Naive thymus-derived CD4-positive, alpha-beta T cell (primary cell): ENCODE results near the gene IL36RN. TPM values are rescaled to one million over a fixed set of nuclear protein-coding genes. Genes with fewer than 3 reads are reported as not detected.

ENCODE experiments used
- ATAC-seq: fragments of 150-1000 bp; cut with Tn5 transposase; 2 replicates; pipeline ENCODE4 v1.10.0; 2021; ENCODE audit warnings: mild to moderate bottlenecking, moderate library complexity
- CTCF ChIA-PET: fragments of 350-600 bp; sonication (Branson Sonifier 250); formaldehyde crosslinking; loops from one replicate; lab custom pipeline; 2021; ENCODE audit warnings: antibody characterized with exemption; lab: Charles Lee
- POLR2A ChIA-PET: fragments of 350-600 bp; sonication (Branson Sonifier 250); formaldehyde crosslinking; loops from one replicate; lab custom pipeline; 2021; ENCODE audit warnings: antibody characterized with exemption, inconsistent platforms; lab: Charles Lee
- DNase-seq, 9 donors: peaks; one replicate each; pipeline versions ENCODE4 v3.0.0 to v3.0.0-alpha.2; 2020 to 2022; ENCODE audit warnings: mixed read lengths in 1 of 9
- H3K27ac ChIP-seq: one replicate; pipeline ENCODE4 v1.7.0; 2013; ENCODE audit warnings: mild to moderate bottlenecking, low read depth, low read length, moderate library complexity
- H3K27me3 ChIP-seq, 2 donors: one replicate each; pipeline ENCODE4 v1.7.0; 2013; ENCODE audit warnings: low read length in 2 of 2, mild to moderate bottlenecking in 2 of 2, moderate library complexity in 2 of 2; ENCODE audit not compliant: control insufficient read depth in 2 of 2, insufficient read depth in 2 of 2
- H3K36me3 ChIP-seq, 3 experiments: 1 replicate in 2 of 3; 2 replicates in 1 of 3; pipeline ENCODE4 v1.7.0; 2013; ENCODE audit warnings: low read length in 3 of 3, mild to moderate bottlenecking in 3 of 3, moderate library complexity in 1 of 3; ENCODE audit not compliant: insufficient read depth in 3 of 3, control insufficient read depth in 2 of 3
- H3K4me1 ChIP-seq, 2 donors: one replicate each; pipeline ENCODE4 v1.7.0; 2013; ENCODE audit warnings: low read length in 2 of 2, mild to moderate bottlenecking in 2 of 2, moderate library complexity in 1 of 2; ENCODE audit not compliant: control insufficient read depth in 2 of 2, insufficient read depth in 2 of 2
- H3K4me3 ChIP-seq: 2 replicates; pipeline ENCODE4 v1.7.0; 2013; ENCODE audit warnings: mild to moderate bottlenecking, low read length
- H3K9me3 ChIP-seq, 3 experiments: 1 replicate in 2 of 3; 2 replicates in 1 of 3; pipeline ENCODE4 v1.7.0; 2013; ENCODE audit warnings: low read length in 3 of 3; ENCODE audit not compliant: control insufficient read depth in 2 of 3
- H3K27ac Mint-ChIP-seq, 9 donors: one replicate each; pipeline ENCODE4 v1.8.0; 2020 to 2022; ENCODE audit warnings: mixed read lengths in 9 of 9, mild to moderate bottlenecking in 8 of 9, moderate library complexity in 5 of 9, inconsistent platforms in 2 of 9
- H3K27me3 Mint-ChIP-seq, 5 donors: one replicate each; pipeline ENCODE4 v1.8.0; 2021 to 2022; ENCODE audit warnings: mixed read lengths in 5 of 5, mild to moderate bottlenecking in 1 of 5
- H3K36me3 Mint-ChIP-seq, 5 donors: one replicate each; pipeline ENCODE4 v1.8.0; 2020 to 2022; ENCODE audit warnings: mixed read lengths in 5 of 5, mild to moderate bottlenecking in 3 of 5, inconsistent platforms in 1 of 5
- H3K4me1 Mint-ChIP-seq, 7 donors: one replicate each; pipeline ENCODE4 v1.8.0; 2020 to 2022; ENCODE audit warnings: mixed read lengths in 7 of 7, mild to moderate bottlenecking in 3 of 7, inconsistent platforms in 1 of 7
- H3K4me3 Mint-ChIP-seq, 10 donors: one replicate each; pipeline ENCODE4 v1.8.0; 2020 to 2022; ENCODE audit warnings: mild to moderate bottlenecking in 10 of 10, mixed read lengths in 10 of 10, moderate library complexity in 6 of 10, inconsistent platforms in 2 of 10
- H3K9me3 Mint-ChIP-seq, 11 donors: one replicate each; pipeline ENCODE4 v1.8.0; 2020 to 2022; ENCODE audit warnings: mixed read lengths in 11 of 11, mild to moderate bottlenecking in 4 of 11, inconsistent platforms in 1 of 11, moderate library complexity in 1 of 11
- intact Hi-C, 2 donors: fragments of 100-400 bp; cut with micrococcal nuclease; formaldehyde crosslinking; loops; one replicate each; pipeline ENCODE4 v1.15.1; 2023
- polyA plus RNA-seq, 2 donors: library from polyadenylated mRNA; unstranded; fragments of 300-500 nt; fragmentation: Illumina TruSeq; gene quantifications; one replicate each; pipeline ENCODE4 v1.2.3, GENCODE V29; 2021
- total RNA-seq, 6 experiments: library from RNA in 5 of 6; stranded (reverse) in 5 of 6; gene quantifications; 1 replicate in 5 of 6; 2 replicates in 1 of 6; pipeline ENCODE4 v1.2.3 and lab custom pipeline; 2021 to 2026

Gene IL36RN
- total and polyA plus RNA-seq, 7 experiments from 2014 or later, result 0.07 TPM; not detected in 6

DNA sequence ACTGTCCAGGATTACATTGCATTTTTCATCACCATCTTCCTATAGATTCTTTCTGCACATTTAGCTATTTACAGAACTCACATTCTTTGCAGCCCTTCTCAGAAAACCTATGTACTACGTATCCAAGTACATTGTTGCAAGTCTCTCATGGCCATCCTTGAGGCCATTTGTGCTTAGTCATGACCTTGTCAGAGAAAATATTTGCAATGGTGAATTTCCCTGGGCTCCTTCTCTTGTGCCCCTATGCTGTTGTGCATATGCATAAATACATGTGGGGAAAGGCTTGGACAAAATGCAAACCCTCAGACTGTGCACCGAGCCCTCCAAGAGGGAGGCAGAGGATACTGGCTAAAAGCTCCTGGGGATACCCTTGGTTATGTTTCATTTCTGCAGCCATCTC lies 34.2 kb upstream of the IL36RN start:
- no peaks in the 10 kb centered on the region for H3K4me1 ChIP-seq
- no peak overlapping the region for H3K27ac ChIP-seq
- H3K4me3 ChIP-seq, result no peak overlapping the region
- H3K36me3 ChIP-seq, result no peaks in the 10 kb centered on the region
- Mint-ChIP-seq H3K27ac (no peak overlapping the region), H3K9me3 (peaks cover 0 to 4% (median 0%) of the 10 kb centered on the region in 11 donors), H3K36me3 (no peaks in the 10 kb centered on the region), H3K27me3 (peaks cover 0 to 58% (median 7%) of the 10 kb centered on the region in 5 donors), H3K4me3 (no peak overlapping the region), H3K4me1 (peaks cover 0 to 5% (median 0%) of the 10 kb centered on the region in 7 donors)
- ChIA-PET CTCF (no interaction called here), POLR2A (interaction anchor here (0.6 kb wide), 1 partner anchor 27 kb away, joined by 3 read pairs; no protein-coding TSS in a partner anchor)
- ATAC-seq, result no peak
- DNase-seq, result no peak
- H3K27me3 ChIP-seq, result no peaks in the 10 kb centered on the region
- H3K9me3 ChIP-seq, result no peaks in the 10 kb centered on the region
- intact Hi-C loops, result no loop called here

DNA sequence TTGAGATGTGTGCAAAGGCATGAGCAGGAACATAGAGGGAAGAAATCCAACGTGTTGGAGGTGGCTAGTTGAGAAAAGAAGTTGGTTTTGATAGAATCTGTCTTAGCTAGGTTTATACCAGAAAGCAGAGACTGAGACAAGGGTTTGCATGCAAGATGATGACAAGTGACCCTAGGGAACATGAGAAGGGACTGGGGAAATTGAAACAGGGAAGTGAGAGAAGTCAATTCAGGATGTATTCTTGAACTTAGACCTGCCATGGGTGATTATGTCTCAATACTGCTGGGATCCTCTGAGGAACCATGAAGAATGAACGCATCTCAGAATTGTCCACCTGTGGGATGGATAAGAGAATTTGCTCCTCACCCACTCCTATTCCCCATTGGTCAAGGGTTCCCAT lies 33.3 kb upstream of the IL36RN start:
- Histone ChIP-seq H3K36me3 (no peaks in the 10 kb centered on the region), H3K4me1 (no peaks in the 10 kb centered on the region), H3K4me3 (no peak overlapping the region), H3K27ac (no peak overlapping the region), H3K27me3 (no peaks in the 10 kb centered on the region), H3K9me3 (no peaks in the 10 kb centered on the region)
- intact Hi-C loops, result no loop called here
- Mint-ChIP-seq H3K9me3 (peaks cover 0 to 3% (median 0%) of the 10 kb centered on the region in 11 donors), H3K27me3 (peaks cover 0 to 62% (median 7%) of the 10 kb centered on the region in 5 donors), H3K27ac (no peak overlapping the region), H3K36me3 (no peaks in the 10 kb centered on the region), H3K4me3 (no peak overlapping the region), H3K4me1 (peaks cover 0 to 5% (median 0%) of the 10 kb centered on the region in 7 donors)
- ATAC-seq (no peak), DNase-seq (no peak)
- POLR2A ChIA-PET, result no interaction called here
- CTCF ChIA-PET, result no interaction called here

DNA sequence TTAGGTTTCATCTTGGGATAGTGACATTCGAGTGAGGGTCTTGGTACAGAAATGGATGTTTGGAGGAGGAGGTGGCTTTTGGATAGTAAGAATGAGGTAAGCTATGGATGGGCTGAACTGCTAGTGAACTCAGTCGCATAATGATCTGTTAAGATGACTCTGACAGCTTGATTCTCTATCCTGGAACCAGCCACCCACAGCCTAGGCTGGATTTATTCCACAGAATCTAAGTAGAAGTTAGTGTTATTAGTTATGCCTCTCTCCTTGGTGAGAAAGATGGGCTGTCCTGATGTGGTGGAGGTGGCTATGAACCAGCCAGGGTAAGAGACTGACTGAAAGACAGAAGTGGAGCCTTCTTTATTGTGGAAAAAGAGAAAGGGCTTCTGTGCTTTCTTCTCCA lies 31.3 kb upstream of the IL36RN start:
- Mint-ChIP-seq H3K4me1 (peaks cover 0 to 7% (median 0%) of the 10 kb centered on the region in 7 donors), H3K27ac (no peak overlapping the region), H3K9me3 (peaks cover 0 to 3% (median 0%) of the 10 kb centered on the region in 11 donors), H3K4me3 (no peak overlapping the region), H3K36me3 (no peaks in the 10 kb centered on the region), H3K27me3 (peaks cover 0 to 68% (median 7%) of the 10 kb centered on the region in 5 donors)
- Histone ChIP-seq H3K36me3 (no peaks in the 10 kb centered on the region), H3K27ac (no peak overlapping the region), H3K27me3 (no peaks in the 10 kb centered on the region), H3K4me1 (no peaks in the 10 kb centered on the region), H3K4me3 (no peak overlapping the region), H3K9me3 (no peaks in the 10 kb centered on the region)
- POLR2A ChIA-PET, result interaction anchor here (1.3 kb wide), 1 partner anchor 41 kb away, joined by 4 read pairs; no protein-coding TSS in a partner anchor
- no peak for DNase-seq
- intact Hi-C loops, result no loop called here
- CTCF ChIA-PET, result no interaction called here
- no peak for ATAC-seq

DNA sequence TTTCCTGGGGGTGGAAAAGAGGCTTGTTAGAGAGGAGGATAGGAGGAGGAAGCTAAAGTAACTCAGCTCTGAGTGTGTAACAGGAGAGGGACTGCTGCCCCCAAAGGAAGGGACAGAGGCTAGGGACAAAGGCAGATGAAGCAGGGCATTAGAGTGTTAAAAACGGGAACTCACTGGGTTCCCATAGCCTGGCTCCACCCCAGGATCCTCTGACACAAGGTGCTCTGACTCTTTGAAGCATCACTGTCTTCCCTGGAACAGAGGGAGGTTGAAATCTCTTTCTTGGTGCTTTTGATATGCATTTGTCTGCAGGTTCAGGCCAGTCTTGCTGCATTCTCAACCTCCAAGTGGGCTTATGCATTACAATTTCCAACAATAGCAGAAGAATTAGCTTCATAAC lies 30.9 kb upstream of the IL36RN start:
- no peaks in the 10 kb centered on the region for H3K36me3 Mint-ChIP-seq
- Histone ChIP-seq H3K36me3 (no peaks in the 10 kb centered on the region), H3K9me3 (no peaks in the 10 kb centered on the region), H3K27me3 (no peaks in the 10 kb centered on the region), H3K4me3 (no peak overlapping the region), H3K27ac (no peak overlapping the region), H3K4me1 (no peaks in the 10 kb centered on the region)
- peaks cover 0 to 3% (median 0%) of the 10 kb centered on the region in 11 donors for H3K9me3 Mint-ChIP-seq
- H3K27me3 Mint-ChIP-seq, result peaks cover 0 to 66% (median 7%) of the 10 kb centered on the region in 5 donors
- POLR2A ChIA-PET, result interaction anchor here (1.3 kb wide), 1 partner anchor 40 kb away, joined by 4 read pairs; no protein-coding TSS in a partner anchor
- CTCF ChIA-PET, result no interaction called here
- ATAC-seq (no peak), DNase-seq (no peak)
- no peak overlapping the region for H3K4me3 Mint-ChIP-seq
- no peak overlapping the region for H3K27ac Mint-ChIP-seq
- intact Hi-C loops, result no loop called here
- peaks cover 0 to 7% (median 0%) of the 10 kb centered on the region in 7 donors for H3K4me1 Mint-ChIP-seq

DNA sequence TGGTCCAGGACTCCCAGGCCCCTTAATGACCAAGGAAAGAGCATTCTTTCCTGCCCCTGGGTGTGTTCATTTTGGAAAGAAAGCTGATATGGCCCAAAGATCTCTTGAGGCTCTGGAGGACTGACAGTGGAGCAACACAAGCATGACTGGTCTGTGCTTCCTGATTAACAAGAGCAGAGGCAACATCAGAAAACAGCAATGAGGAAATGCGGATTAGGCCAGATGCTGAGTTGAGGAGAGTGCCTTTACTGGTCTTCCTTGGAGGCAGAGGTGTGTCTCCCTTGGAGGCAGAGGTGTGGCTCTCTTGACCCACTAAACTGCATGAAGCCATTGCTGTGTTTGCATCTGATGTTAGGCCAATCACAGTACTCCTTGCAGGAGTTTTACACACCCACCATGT lies 26.3 kb upstream of the IL36RN start:
- H3K9me3 Mint-ChIP-seq, result no peaks in the 10 kb centered on the region
- H3K27ac ChIP-seq, result no peak overlapping the region
- ChIA-PET CTCF (no interaction called here), POLR2A (no interaction called here)
- no peak overlapping the region for H3K4me3 Mint-ChIP-seq
- H3K27me3 Mint-ChIP-seq, result peaks cover 0 to 47% (median 0%) of the 10 kb centered on the region in 5 donors
- intact Hi-C loops, result no loop called here
- H3K36me3 Mint-ChIP-seq, result peaks cover 0 to 4% (median 0%) of the 10 kb centered on the region in 5 donors
- ATAC-seq (no peak), DNase-seq (no peak)
- H3K27me3 ChIP-seq, result no peaks in the 10 kb centered on the region
- peaks cover 0 to 4% (median 0%) of the 10 kb centered on the region in 7 donors for H3K4me1 Mint-ChIP-seq
- no peak overlapping the region for H3K27ac Mint-ChIP-seq
- no peaks in the 10 kb centered on the region for H3K36me3 ChIP-seq
- no peak overlapping the region for H3K4me3 ChIP-seq
- no peaks in the 10 kb centered on the region for H3K9me3 ChIP-seq
- no peaks in the 10 kb centered on the region for H3K4me1 ChIP-seq

DNA sequence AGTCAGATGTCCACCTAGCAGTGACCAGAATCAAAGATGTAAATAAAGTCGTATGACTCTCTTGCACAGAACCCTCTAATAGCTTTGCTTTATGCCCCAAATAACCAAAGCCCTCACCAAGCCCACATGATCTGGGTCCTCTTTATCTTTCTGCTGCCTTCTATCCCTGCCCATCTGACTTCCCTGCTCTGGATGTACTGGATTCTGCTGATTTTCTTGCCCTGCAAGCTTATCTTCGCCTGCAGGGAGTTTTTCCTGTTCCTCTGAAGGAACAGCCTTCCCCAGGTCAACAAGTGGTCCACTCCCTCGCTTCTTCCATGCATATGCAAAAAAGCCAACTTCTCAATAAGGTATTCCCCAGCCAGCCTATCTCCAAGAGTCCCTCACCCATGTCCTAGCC lies 25.0 kb upstream of the IL36RN start:
- Histone ChIP-seq H3K27ac (no peak overlapping the region), H3K4me1 (no peaks in the 10 kb centered on the region), H3K36me3 (no peaks in the 10 kb centered on the region), H3K27me3 (no peaks in the 10 kb centered on the region), H3K4me3 (no peak overlapping the region), H3K9me3 (no peaks in the 10 kb centered on the region)
- ATAC-seq (no peak), DNase-seq (no peak)
- no peaks in the 10 kb centered on the region for H3K9me3 Mint-ChIP-seq
- H3K4me3 Mint-ChIP-seq, result no peak overlapping the region
- CTCF ChIA-PET, result no interaction called here
- intact Hi-C loops, result no loop called here
- no peak overlapping the region for H3K27ac Mint-ChIP-seq
- peaks cover 0 to 4% (median 0%) of the 10 kb centered on the region in 7 donors for H3K4me1 Mint-ChIP-seq
- peaks cover 0 to 43% (median 4%) of the 10 kb centered on the region in 5 donors for H3K27me3 Mint-ChIP-seq
- POLR2A ChIA-PET, result no interaction called here
- H3K36me3 Mint-ChIP-seq, result peaks cover 0 to 4% (median 0%) of the 10 kb centered on the region in 5 donors

DNA sequence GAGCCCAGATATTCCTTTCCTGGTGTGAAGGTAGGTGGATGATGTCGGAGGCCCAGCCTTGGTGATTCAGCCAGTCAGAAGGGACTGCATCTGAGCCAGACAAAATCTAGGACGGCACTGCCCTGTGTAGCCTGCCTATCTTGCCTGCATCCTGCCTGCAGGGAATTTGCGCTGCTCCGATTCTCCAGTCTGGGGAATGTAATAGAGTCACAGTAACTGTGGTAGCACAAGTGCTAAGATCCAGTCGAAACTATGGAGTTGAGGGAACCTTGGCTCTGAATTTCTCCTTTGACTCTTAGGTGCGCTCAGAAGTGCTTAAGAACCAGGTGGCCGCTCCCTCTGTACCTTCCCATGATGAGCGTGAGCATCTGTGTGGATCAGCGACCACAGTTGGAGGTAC lies 22.2 kb upstream of the IL36RN start:
- no peak for DNase-seq
- no peaks in the 10 kb centered on the region for H3K9me3 ChIP-seq
- no peak overlapping the region for H3K27ac ChIP-seq
- H3K4me3 ChIP-seq, result no peak overlapping the region
- H3K36me3 ChIP-seq, result no peaks in the 10 kb centered on the region
- H3K27me3 ChIP-seq, result no peaks in the 10 kb centered on the region
- CTCF ChIA-PET, result interaction anchor here (1.3 kb wide), 1 partner anchor 101 kb away, joined by 3 read pairs; no protein-coding TSS in a partner anchor
- Mint-ChIP-seq H3K9me3 (no peaks in the 10 kb centered on the region), H3K4me1 (peaks cover 0 to 5% (median 0%) of the 10 kb centered on the region in 7 donors), H3K4me3 (no peak overlapping the region), H3K27ac (no peak overlapping the region), H3K36me3 (peaks cover 0 to 4% (median 0%) of the 10 kb centered on the region in 5 donors), H3K27me3 (peaks cover 0 to 40% (median 2%) of the 10 kb centered on the region in 5 donors)
- no peaks in the 10 kb centered on the region for H3K4me1 ChIP-seq
- intact Hi-C loops, result no loop called here
- ATAC-seq, result no peak
- POLR2A ChIA-PET, result no interaction called here
